Stomach (tissue), 4 donors: ENCODE data around the gene CAPN7.

Experiments used
- POLR2A ChIP-seq, 4 donors: fragments of 450-650 bp; IDR thresholded peaks; one replicate each; pipeline ENCODE4 v1.6.1; 2016; ENCODE audit warnings: antibody characterized with exemption in 4 of 4, control low read depth in 2 of 4, mild to moderate bottlenecking in 1 of 4, moderate library complexity in 1 of 4
- TF ChIP-seq, protein P1 (sequence below), 7 experiments: fragments of 450-650 bp in 4 of 7; fragments of 200-600 bp in 3 of 7; sonication (generic) in 3 of 7; IDR thresholded peaks; one replicate each; pipeline ENCODE4 v1.5.1; 2016 to 2019; ENCODE audit warnings: antibody characterized with exemption in 7 of 7, control low read depth in 2 of 7, mild to moderate bottlenecking in 1 of 7

GRCh38 chr3:15186101-15186476, 20.0 kb upstream of the CAPN7 start:
- TF ChIP-seq, protein P1, sequence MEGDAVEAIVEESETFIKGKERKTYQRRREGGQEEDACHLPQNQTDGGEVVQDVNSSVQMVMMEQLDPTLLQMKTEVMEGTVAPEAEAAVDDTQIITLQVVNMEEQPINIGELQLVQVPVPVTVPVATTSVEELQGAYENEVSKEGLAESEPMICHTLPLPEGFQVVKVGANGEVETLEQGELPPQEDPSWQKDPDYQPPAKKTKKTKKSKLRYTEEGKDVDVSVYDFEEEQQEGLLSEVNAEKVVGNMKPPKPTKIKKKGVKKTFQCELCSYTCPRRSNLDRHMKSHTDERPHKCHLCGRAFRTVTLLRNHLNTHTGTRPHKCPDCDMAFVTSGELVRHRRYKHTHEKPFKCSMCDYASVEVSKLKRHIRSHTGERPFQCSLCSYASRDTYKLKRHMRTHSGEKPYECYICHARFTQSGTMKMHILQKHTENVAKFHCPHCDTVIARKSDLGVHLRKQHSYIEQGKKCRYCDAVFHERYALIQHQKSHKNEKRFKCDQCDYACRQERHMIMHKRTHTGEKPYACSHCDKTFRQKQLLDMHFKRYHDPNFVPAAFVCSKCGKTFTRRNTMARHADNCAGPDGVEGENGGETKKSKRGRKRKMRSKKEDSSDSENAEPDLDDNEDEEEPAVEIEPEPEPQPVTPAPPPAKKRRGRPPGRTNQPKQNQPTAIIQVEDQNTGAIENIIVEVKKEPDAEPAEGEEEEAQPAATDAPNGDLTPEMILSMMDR (IDR thresholded peaks at IDR 0.05) = no peak
- TF ChIP-seq POLR2A (IDR thresholded peaks at IDR 0.05) = no peak
